PFSK-1 (cell line): ENCODE data around the gene BPIFB2.

ENCODE experiments used
- FOXP2 ChIP-seq: optimal IDR thresholded peaks from 2 replicates; pipeline ENCODE3; 2011; ENCODE audit warnings: borderline replicate concordance, control low read depth, inconsistent platforms; ENCODE audit not compliant: insufficient read depth; ENCODE audit errors: extremely low read length, extremely low read depth
- POLR2AphosphoS5 ChIP-seq: IDR thresholded peaks from 2 replicates; pipeline ENCODE4 v1.6.1; 2012; ENCODE audit warnings: low read depth, mild to moderate bottlenecking, control low read depth, low read length, moderate library complexity
- REST ChIP-seq, 2 experiments: IDR thresholded peaks; 2 replicates each; pipeline versions ENCODE4 v1.6.1 to v1.8.0; 2011 to 2012; ENCODE audit warnings: low read depth in 2 of 2, low read length in 2 of 2, control low read depth in 1 of 2, inconsistent platforms in 1 of 2, mild to moderate bottlenecking in 1 of 2, moderate library complexity in 1 of 2; ENCODE audit not compliant: insufficient read depth in 1 of 2
- SIN3A ChIP-seq: IDR thresholded peaks from 2 replicates; pipeline ENCODE4 v1.6.1; 2012; ENCODE audit warnings: mild to moderate bottlenecking, low read length, moderate library complexity, borderline replicate concordance; ENCODE audit not compliant: insufficient read depth
- TAF1 ChIP-seq: IDR thresholded peaks from 2 replicates; pipeline ENCODE4 v1.6.1; 2012; ENCODE audit warnings: low read length, control low read depth, borderline replicate concordance; ENCODE audit not compliant: insufficient read depth

Gene BPIFB2

GRCh38 chr20:33030569-33030968, 23.1 kb downstream of the BPIFB2 start:
- TF ChIP-seq TAF1: no peak

GRCh38 chr20:33031531-33031930, 24.0 kb downstream of the BPIFB2 start, which contains the start of gene BPIFB6:
TSS of gene BPIFB6 (plus strand) at chr20:33031648. CDS start at chr20:33031648, 0 bp downstream.
- no peak for TF ChIP-seq POLR2AphosphoS5
- no peak for TF ChIP-seq TAF1
- no peak for TF ChIP-seq FOXP2
- TF ChIP-seq SIN3A: no peak
- TF ChIP-seq REST (IDR thresholded peaks at IDR 0.05; ENCODE audit: insufficient read depth in 1 of 2, low read depth in 2 of 2, low read length in 2 of 2): no peak

- no peak for TF ChIP-seq SIN3A
Measured at GRCh38 chr20:33032555-33032954, 25.1 kb downstream of the BPIFB2 start.

GRCh38 chr20:33033381-33033780, 25.9 kb downstream of the BPIFB2 start:
- no peak for TF ChIP-seq SIN3A
- TF ChIP-seq POLR2AphosphoS5: no peak
- no peak for TF ChIP-seq TAF1
- TF ChIP-seq FOXP2: no peak
- TF ChIP-seq REST (IDR thresholded peaks at IDR 0.05; ENCODE audit: insufficient read depth in 1 of 2, low read depth in 2 of 2, low read length in 2 of 2): no peak

- TF ChIP-seq REST (IDR thresholded peaks at IDR 0.05; ENCODE audit: insufficient read depth in 1 of 2, low read depth in 2 of 2, low read length in 2 of 2) (no peak), FOXP2 (no peak), POLR2AphosphoS5 (no peak), SIN3A (no peak), TAF1 (no peak)
Measured at GRCh38 chr20:33034115-33034514, 26.6 kb downstream of the BPIFB2 start.

- TF ChIP-seq REST (IDR thresholded peaks at IDR 0.05; ENCODE audit: insufficient read depth in 1 of 2, low read depth in 2 of 2, low read length in 2 of 2) (no peak), TAF1 (no peak), POLR2AphosphoS5 (no peak)
Measured at GRCh38 chr20:33034901-33035492, 27.5 kb downstream of the BPIFB2 start.
